GM10847 (cell line): ENCODE results near the gene ZDHHC11B.

Source experiments
- POLR2A ChIP-seq: IDR thresholded peaks from 2 replicates; pipeline ENCODE4 v1.6.1; 2011; ENCODE audit not compliant: insufficient read length; ENCODE audit errors: extremely low read depth

The ZDHHC11B gene

DNA sequence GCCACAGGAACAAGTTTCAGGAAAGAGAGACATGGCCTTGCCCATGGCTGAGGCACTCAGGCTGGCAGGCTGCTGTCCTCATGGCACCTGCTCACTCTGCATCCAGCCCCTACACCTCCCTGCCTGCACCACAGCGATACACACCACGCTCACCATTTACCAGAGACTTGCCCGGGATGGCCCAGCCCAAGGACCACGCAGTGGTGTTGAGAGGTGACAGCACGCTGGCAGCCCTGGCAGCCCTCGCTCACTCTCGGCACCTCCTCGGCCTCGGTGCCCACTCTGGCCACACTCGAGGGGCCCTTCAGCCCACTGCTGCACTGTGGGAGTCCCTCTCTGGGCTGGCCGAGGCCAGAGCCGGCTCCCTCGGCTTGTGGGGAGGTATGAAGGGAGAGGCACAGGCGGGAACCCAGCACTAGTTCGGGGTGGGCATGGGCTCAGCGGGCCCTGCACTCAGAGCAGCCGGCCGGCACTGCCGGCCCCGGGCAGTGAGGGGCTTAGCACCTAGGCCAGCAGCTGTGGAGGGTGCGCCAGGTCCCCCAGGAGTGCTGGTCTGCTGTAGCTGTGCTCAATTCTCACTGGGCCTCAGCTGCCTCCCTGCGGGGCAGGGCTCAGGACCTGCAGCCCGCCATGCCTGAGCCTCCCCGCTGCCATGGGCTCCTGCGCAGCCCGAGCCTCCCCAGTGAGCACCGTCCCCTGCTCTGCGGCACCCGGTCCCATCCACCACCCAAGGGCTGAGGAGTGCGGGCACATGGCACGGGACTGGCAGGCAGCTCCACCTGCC is 20.3 kb downstream of the ZDHHC11B start:
- TF ChIP-seq POLR2A = no peak

- no peak for TF ChIP-seq POLR2A
These were observed 21.1 kb downstream of the ZDHHC11B start for GRCh38 chr5:763397-763796.

- no peak for TF ChIP-seq POLR2A
These were observed 22.4 kb downstream of the ZDHHC11B start for GRCh38 chr5:761854-762710.

- TF ChIP-seq POLR2A = no peak
These were observed 23.3 kb downstream of the ZDHHC11B start for GRCh38 chr5:761059-761771.

DNA sequence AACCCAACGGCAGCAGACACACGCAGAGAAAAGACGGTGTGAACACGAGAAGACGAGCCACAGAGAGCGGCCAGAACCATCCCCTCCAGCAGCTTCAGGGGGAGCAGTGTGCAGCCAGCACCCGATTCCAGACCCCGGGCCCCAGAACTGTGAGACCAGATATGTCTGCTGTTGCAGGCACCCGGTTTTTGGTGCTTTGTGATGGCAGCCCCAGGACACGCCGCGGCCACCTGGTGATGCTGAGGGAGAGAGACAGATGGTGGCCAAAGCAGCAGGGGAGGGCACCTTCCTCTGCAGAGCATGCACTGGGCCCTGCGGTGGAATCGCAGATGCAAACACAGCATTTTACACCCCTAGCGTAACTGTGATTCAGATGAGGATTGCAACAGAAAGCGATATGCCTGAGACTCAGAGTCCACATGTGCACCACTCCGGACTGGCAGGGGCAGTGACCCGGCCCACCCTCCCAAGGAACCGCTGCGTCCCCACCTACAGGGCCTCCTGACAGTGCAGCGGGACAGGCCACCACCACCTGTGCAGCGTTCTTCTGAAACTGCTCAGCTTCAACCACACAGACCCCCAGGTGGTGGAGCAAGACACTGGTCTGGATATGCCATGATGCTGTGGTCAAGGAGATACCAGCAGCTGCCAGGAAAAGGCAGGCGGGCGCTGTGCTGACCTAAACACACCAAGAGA is 24.0 kb downstream of the ZDHHC11B start:
- no peak for TF ChIP-seq POLR2A

DNA sequence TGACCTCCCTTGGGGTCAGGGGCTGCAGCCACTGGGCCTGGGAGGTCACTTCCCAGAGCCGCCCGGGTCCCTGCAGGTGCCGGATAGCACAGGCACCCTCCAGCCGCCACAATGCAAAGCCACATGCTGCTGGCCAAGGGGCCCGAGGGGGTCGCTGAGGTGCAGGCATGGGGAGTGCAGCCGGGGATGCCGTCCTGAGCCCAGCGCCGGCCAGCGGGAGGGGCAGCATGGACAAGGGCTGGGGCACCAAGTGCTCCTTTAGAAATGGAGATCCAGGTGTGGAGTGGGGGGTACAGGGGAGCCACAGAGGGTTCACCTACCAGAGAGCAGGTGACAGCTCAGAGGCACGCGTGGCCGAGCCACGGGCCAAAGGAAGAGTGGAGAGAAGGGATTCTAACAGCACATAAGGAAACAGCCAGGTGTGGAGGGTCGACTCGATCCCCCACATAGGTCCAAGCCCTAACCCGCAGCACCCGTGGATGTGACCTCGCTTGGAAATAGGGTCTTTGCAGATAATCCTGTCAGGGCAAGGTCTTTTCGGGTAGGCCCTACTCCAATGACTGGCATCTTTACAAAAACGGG is 24.7 kb downstream of the ZDHHC11B start:
- no peak for TF ChIP-seq POLR2A

DNA sequence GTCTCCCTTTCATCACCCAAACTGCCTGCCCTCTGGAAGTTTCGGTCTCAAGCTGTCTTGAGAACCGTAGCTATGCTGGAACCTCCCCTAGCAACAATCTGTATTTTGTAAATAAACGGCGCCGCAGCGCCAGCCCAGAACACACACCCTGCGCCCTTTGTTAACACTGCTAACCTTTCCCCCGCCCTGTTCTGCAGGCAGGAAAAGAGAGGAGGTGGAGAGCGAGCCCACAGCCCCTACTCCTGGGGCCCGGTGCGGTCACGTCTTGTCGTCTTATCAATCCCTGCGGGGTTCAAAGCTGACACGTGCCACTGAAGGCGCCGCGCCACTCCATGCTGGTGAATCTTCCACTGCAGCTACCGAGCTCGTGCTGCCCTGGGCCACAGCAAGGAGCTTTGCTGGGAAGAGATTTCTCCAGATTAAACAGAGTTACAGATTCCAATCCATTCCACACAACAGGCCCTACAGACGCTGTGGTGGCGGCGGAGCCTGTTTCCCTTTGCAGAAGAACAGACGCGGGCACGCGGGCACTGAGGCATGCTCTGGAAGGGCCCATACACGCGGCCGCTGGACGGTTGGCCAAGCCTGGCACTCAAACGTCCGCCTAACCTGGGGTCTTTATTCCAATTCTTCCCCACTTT is 25.3 kb downstream of the ZDHHC11B start:
- no peak for TF ChIP-seq POLR2A

DNA sequence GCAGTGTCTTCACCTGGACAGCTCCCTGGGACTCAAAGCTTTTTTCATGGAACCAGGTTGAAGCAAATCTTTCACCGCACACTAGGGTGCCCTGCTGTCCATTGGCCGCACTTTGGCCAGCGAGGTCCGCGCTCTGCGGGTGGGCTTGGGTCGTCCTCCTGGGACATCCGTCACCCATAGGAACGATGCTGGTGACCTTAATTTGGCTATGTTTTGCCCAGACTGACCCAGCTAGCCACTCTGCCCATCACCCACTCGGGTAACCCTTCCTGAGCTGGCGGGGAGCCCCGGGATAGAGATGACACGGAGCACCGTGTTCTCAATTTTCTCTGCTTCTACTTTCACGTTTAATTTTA is 25.9 kb downstream of the ZDHHC11B start:
- no peak for TF ChIP-seq POLR2A

- no peak for TF ChIP-seq POLR2A
These were observed 26.4 kb downstream of the ZDHHC11B start for GRCh38 chr5:757931-758697.

GRCh38 chr5:757346-757930 is 27.1 kb downstream of the ZDHHC11B start:
- TF ChIP-seq POLR2A = no peak

DNA sequence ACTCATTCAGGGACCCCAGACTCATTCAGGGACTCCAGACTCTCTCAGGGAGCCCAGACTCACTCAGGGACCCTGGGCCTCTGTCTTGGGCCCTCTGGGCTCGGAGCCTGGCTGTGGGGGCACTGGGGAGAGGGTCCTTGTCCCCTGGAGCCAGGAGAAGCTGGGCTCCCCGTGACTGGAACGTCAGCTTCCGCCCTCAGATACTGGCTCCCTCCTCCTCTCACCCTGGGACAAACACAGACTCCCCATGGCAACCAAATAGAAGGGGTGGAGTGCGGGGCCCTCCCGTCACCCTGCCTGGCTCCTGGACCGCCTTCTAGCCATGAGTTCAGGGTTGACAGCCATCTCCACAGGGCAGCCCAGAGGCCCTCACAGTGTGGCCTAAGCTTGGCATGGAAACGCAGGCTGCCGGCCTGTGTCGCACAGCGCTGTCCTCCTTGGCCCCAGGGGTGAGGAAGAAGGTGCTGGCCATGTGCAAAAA is 27.6 kb downstream of the ZDHHC11B start:
- no peak for TF ChIP-seq POLR2A

DNA sequence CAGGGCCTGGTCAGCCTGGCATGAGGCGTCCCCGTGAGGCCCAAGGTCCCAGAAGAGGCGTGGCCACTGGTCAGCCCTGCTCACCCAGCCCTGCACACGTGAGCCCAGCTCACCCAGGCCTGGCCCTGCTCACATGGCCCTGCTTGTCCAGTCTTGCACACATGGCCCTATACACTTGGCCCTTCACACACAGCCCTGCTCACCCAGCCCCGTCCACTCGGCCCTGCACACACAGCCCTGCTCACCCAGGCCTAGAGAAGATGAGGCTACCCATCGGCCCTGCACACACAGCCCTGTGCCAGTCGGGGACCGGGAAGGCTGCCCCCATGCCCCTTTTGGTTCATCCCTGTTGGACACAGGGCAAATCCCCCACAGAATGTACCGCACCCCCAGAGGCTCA is 28.4 kb downstream of the ZDHHC11B start:
- no peak for TF ChIP-seq POLR2A

DNA sequence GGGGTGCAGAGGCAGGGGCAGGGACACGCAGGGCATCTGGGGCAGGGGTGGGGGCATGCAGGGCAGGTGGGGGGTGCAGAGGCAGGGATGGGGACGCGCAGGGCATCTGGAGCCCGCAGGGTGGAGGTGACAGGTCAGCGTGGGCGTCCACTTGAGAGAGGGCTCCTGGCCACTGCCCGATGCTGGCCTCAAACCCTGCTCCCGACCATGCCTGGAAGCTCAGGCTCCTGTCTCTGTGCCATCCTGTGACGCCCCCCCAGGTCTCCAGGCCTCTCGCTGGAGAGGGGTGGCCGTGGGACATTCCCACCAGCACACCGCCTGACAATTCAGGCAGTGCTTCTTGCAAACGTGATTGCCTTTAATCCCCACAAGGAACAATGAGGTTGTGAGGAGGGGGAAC is 33.0 kb downstream of the ZDHHC11B start:
- no peak for TF ChIP-seq POLR2A
